ENCODE results near the gene DHX15. TPM values are rescaled to one million over a fixed set of nuclear protein-coding genes. Genes with fewer than 3 reads are reported as not detected.

Gene DHX15
- total RNA-seq, 1 experiment from 2014 or later, result 287 TPM

DNA sequence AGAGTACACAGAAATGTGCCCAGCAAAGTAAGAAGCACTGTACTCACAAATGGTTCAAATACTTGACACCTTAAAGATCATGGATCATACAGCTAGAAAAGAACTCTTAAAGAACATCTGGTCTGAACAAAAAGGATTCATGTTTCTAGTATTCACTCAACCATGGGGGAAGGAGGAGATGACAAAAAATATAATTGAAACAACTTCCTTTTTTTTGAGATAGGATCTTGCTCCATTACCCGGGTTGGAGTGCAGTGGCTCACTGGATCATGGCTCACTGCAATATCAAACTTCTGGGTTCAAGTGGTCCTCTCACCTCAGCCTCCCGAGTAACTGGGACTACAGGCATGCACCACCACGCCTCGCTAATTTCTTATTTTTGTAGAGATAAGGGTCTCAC, 6.0 kb downstream of the DHX15 start:
- Histone ChIP-seq H4K5ac (ENCODE audit: insufficient read length, low read depth, low read length) (no peak overlapping the region), H3K27me3 (ENCODE audit: insufficient read depth, low read length) (no peaks in the 10 kb centered on the region), H4K8ac (replicated peaks; ENCODE audit: insufficient read length, low read depth, low read length) (no peak overlapping the region), H2AK5ac (ENCODE audit: insufficient read length, low read length) (no peak overlapping the region), H4K20me1 (ENCODE audit: control insufficient read depth, insufficient read depth, insufficient read length) (no peaks in the 10 kb centered on the region), H3K79me1 (ENCODE audit: insufficient read depth, low read depth, low read length, poor library complexity, severe bottlenecking) (no peaks in the 10 kb centered on the region), H3K9ac (ENCODE audit: extremely low read depth, insufficient read length, low read length) (no peak overlapping the region), H3K14ac (ENCODE audit: insufficient read depth, low read length) (no peak overlapping the region), H3K4ac (ENCODE audit: low read depth, low read length) (no peak overlapping the region), H3K23ac (ENCODE audit: insufficient read length, low read depth, low read length) (no peak overlapping the region), H3K18ac (ENCODE audit: insufficient read length, low read depth, low read length) (no peak overlapping the region), H3K27ac (ENCODE audit: insufficient read length, low read depth, low read length) (no peak overlapping the region), H2BK5ac (ENCODE audit: insufficient read length, low read length) (no peak overlapping the region), H4K91ac (ENCODE audit: insufficient read length, low read depth, low read length) (no peak overlapping the region), H2AFZ (ENCODE audit: low read length) (no peak overlapping the region), H3K79me2 (ENCODE audit: insufficient read depth, low read length) (peaks cover 91% of the 10 kb centered on the region), H3T11ph (ENCODE audit: low read length) (no peak overlapping the region), H3K56ac (ENCODE audit: insufficient read length, low read depth, low read length) (no peak overlapping the region), H2BK12ac (ENCODE audit: insufficient read length, low read depth, low read length) (no peak overlapping the region), H3K4me1 (ENCODE audit: insufficient read depth, low read length) (no peaks in the 10 kb centered on the region; the same call in 1 of the 2 replicates), H2BK15ac (ENCODE audit: low read depth, low read length) (no peak overlapping the region), H3K9me3 (ENCODE audit: control insufficient read depth, low read depth, low read length) (no peaks in the 10 kb centered on the region), H3K23me2 (ENCODE audit: insufficient read length, low read depth, low read length, poor library complexity, severe bottlenecking) (no peaks in the 10 kb centered on the region), H2BK120ac (ENCODE audit: low read depth, low read length, poor library complexity, severe bottlenecking) (no peak overlapping the region), H2BK20ac (ENCODE audit: low read depth, low read length, poor library complexity, severe bottlenecking) (no peak overlapping the region), H3K4me2 (ENCODE audit: insufficient read depth, insufficient read length, low read length) (no peak overlapping the region)
- no CpG with 5 or more reads among the region's 4 CpGs for WGBS (ENCODE audit: extremely low coverage, insufficient read length, low lambda C conversion rate)
- peaks cover 54 to 89% (median 85%) of the 10 kb centered on the region in 3 experiments for H3K36me3 Mint-ChIP-seq (ENCODE audit: insufficient read depth in 1 of 3, low read depth in 3 of 3)
- DNase-seq, result no peak
- peak overlapping the region in 1 of 3 experiments; percentile 71; a peak in 2 of 7 replicates for H3K27ac Mint-ChIP-seq
- no peaks in the 10 kb centered on the region; a peak in 2 of 5 replicates for H3K9me3 Mint-ChIP-seq
- H3K27me3 Mint-ChIP-seq (ENCODE audit: low read depth), result no peaks in the 10 kb centered on the region
- peaks cover 65 to 75% of the 10 kb centered on the region in 2 experiments for H3K4me1 Mint-ChIP-seq
- H3K4me3 Mint-ChIP-seq, result no peak overlapping the region
- no peak for TF ChIP-seq CTCF (conservative IDR thresholded peaks at IDR 0.05)
